Mesothelial cell of epicardium (in vitro differentiated cells): ENCODE data around the gene SLC6A17. TPM values are rescaled to one million over a fixed set of nuclear protein-coding genes. Genes with fewer than 3 reads are reported as not detected.

Experiments used
- DNase-seq, 2 experiments: peaks; one replicate each; pipeline ENCODE4 v3.0.0; 2021; ENCODE audit warnings: low spot score in 2 of 2; ENCODE audit not compliant: unreplicated experiment in 2 of 2
- H3K27ac Mint-ChIP-seq: 2 replicates; pipeline ENCODE4 v1.8.0; 2021; ENCODE audit warnings: mixed read lengths
- H3K27me3 Mint-ChIP-seq: 2 replicates; pipeline ENCODE4 v1.8.0; 2021; ENCODE audit warnings: low read depth, mixed read lengths
- H3K36me3 Mint-ChIP-seq: 2 replicates; pipeline ENCODE4 v1.8.0; 2021; ENCODE audit warnings: mixed read lengths
- H3K4me1 Mint-ChIP-seq: 2 replicates; pipeline ENCODE4 v1.8.0; 2021; ENCODE audit warnings: mixed read lengths
- H3K4me3 Mint-ChIP-seq: 2 replicates; pipeline ENCODE4 v1.8.0; 2021; ENCODE audit warnings: mild to moderate bottlenecking, moderate library complexity, mixed read lengths
- H3K9me3 Mint-ChIP-seq: 2 replicates; pipeline ENCODE4 v1.8.0; 2021; ENCODE audit warnings: mixed read lengths
- total RNA-seq: library from RNA; stranded (reverse); gene quantifications from 3 replicates; pipeline ENCODE4 v1.2.1, GENCODE V29; 2021
- TF ChIP-seq, protein P1 (sequence below): fragments of 200-600 bp; sonication (generic); IDR thresholded peaks from one replicate; pipeline ENCODE4 v1.5.0; 2021; ENCODE audit warnings: antibody characterized with exemption; ENCODE audit not compliant: unreplicated experiment

SLC6A17 gene
- total RNA-seq, 1 donor from 2014 or later: 1.6 TPM

DNA sequence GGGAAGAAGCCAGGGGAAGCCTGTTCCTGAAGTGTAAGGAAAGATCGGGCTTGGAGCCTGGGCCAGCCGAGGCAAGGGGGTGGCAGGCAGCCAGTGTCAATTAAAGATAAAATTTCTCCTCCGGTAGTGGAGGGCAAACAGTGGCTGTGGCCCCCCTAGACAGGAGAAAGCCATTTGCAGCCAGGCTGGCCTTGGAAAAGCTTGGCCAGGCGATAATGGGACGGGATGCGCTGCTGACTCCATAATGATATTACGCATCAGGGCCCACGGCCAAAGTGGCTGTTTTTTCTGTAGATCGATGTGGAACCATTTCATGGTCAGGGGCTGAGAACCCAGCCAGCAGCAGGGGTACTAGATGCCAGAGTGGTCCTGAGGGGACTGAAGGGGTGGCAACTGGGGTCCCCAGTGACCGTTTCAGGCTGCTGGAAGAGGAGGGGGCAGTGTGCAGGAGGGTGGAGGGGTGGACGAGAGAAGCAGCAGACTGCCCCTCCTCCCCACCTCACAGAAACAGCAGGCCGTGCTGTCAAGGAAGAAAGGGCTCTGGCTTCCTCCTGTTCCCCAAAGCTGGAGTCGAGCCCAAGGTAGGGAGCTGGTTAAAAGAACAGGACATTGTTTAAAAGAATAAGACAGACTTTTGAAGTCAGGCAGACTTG, 85.0 kb downstream of the SLC6A17 start:
- TF ChIP-seq, protein P1, sequence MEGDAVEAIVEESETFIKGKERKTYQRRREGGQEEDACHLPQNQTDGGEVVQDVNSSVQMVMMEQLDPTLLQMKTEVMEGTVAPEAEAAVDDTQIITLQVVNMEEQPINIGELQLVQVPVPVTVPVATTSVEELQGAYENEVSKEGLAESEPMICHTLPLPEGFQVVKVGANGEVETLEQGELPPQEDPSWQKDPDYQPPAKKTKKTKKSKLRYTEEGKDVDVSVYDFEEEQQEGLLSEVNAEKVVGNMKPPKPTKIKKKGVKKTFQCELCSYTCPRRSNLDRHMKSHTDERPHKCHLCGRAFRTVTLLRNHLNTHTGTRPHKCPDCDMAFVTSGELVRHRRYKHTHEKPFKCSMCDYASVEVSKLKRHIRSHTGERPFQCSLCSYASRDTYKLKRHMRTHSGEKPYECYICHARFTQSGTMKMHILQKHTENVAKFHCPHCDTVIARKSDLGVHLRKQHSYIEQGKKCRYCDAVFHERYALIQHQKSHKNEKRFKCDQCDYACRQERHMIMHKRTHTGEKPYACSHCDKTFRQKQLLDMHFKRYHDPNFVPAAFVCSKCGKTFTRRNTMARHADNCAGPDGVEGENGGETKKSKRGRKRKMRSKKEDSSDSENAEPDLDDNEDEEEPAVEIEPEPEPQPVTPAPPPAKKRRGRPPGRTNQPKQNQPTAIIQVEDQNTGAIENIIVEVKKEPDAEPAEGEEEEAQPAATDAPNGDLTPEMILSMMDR: no peak
- no peak for DNase-seq
- Mint-ChIP-seq H3K4me1 (peaks cover 9% of the 10 kb centered on the region), H3K36me3 (no peaks in the 10 kb centered on the region), H3K4me3 (no peak overlapping the region), H3K27ac (no peak overlapping the region), H3K9me3 (no peaks in the 10 kb centered on the region), H3K27me3 (peaks cover 10% of the 10 kb centered on the region)

- TF ChIP-seq, protein P1: no peak
- H3K27ac Mint-ChIP-seq: no peak overlapping the region
- no peaks in the 10 kb centered on the region for H3K36me3 Mint-ChIP-seq
- H3K4me1 Mint-ChIP-seq: peaks cover 10% of the 10 kb centered on the region
- DNase-seq: no peak
- H3K27me3 Mint-ChIP-seq: peaks cover 11% of the 10 kb centered on the region
- H3K9me3 Mint-ChIP-seq: no peaks in the 10 kb centered on the region
- H3K4me3 Mint-ChIP-seq: no peak overlapping the region
Measured at GRCh38 chr1:110235834-110236682, 85.8 kb downstream of the SLC6A17 start.

- Mint-ChIP-seq H3K9me3 (no peaks in the 10 kb centered on the region), H3K4me1 (peaks cover 11% of the 10 kb centered on the region), H3K27me3 (peaks cover 22% of the 10 kb centered on the region), H3K36me3 (no peaks in the 10 kb centered on the region), H3K4me3 (no peak overlapping the region), H3K27ac (no peak overlapping the region)
- no peak for DNase-seq
- TF ChIP-seq, protein P1: no peak
Measured at GRCh38 chr1:110237386-110238152, 87.3 kb downstream of the SLC6A17 start.

GRCh38 chr1:110239441-110240430, 89.4 kb downstream of the SLC6A17 start:
- Mint-ChIP-seq H3K4me1 (peaks cover 11% of the 10 kb centered on the region), H3K9me3 (no peaks in the 10 kb centered on the region), H3K4me3 (no peak overlapping the region), H3K27me3 (peaks cover 25% of the 10 kb centered on the region), H3K27ac (no peak overlapping the region), H3K36me3 (no peaks in the 10 kb centered on the region)
- TF ChIP-seq, protein P1: no peak
- DNase-seq: no peak
